Brain microvascular endothelial cell (primary cell): ENCODE measurements around the gene KIF13A.
A peak's percentile ranks its signal among the peaks of the same experiment; 100 is the strongest.
"Not testable (repeated sequence)": the region's sequence is repeated elsewhere in the genome, so short reads cannot be mapped to it uniquely, and the experiment has no call there.

Experiments
- DNase-seq: peaks from one replicate; pipeline ENCODE4 v3.0.0-alpha.2; 2020
- H3K27ac ChIP-seq: fragments of 250-450 bp; sonication (Bioruptor Pico); 2 replicates; pipeline ENCODE4 v1.5.1; 2020; ENCODE audit warnings: mild to moderate bottlenecking, moderate library complexity
- H3K27me3 ChIP-seq: fragments of 250-450 bp; sonication (Bioruptor Pico); replicated peaks from 2 replicates; pipeline ENCODE4 v1.5.1; 2020; ENCODE audit warnings: mild to moderate bottlenecking
- H3K36me3 ChIP-seq: fragments of 250-450 bp; sonication (Bioruptor Pico); replicated peaks from 2 replicates; pipeline ENCODE4 v1.5.1; 2020; ENCODE audit warnings: mild to moderate bottlenecking
- H3K4me3 ChIP-seq: 2 replicates; pipeline ENCODE4 v1.5.1; 2011; ENCODE audit warnings: low read depth, mild to moderate bottlenecking, control low read depth, low read length, moderate library complexity
- in situ Hi-C: cut with HindIII; loops from 2 replicates; pipeline ENCODE4 v1.10.0; 2017; ENCODE audit warnings: low sequenced_read_pairs, low pct_ligation_motif_present
- TF ChIP-seq, protein P1 (sequence below): IDR thresholded peaks from 2 replicates; pipeline ENCODE4 v1.5.1; 2011; ENCODE audit warnings: low read depth, mild to moderate bottlenecking, moderate library complexity, low read length, control low read depth, inconsistent platforms; ENCODE audit errors: missing control alignments

Gene KIF13A

DNA sequence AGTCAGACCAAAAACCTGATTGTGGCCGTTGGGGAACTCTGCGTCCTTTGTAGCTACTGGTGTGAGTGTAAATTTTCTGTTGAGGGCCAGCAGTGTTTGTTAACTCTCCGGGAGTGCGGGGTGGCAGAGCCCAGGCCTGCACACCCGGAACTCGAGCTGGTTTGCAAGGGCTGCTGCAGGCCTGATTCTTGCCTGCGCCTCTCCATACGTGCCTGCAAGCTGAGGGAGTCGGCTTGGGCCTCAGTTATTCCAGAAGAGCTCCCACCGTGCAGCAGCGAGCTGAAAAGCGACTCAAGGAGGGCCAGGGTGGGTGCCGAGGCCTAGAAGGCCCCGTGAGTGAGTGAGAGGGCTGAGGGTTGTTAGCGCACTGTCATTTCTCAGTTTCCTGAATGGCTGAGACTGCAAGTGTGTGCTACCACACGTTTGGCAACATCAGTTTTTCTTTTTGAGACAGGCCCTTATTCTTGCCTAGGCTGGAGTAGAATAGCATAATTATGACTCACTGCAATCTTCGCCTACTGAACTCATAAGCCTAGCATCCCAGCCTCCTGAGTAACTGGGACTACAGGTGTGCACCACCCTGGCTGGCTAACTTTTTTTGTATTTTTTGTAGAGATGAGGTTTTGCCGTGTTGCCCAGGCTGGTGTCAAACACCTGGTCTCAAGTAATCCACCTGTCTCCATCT lies 33.9 kb upstream of the KIF13A start:
- TF ChIP-seq, protein P1, sequence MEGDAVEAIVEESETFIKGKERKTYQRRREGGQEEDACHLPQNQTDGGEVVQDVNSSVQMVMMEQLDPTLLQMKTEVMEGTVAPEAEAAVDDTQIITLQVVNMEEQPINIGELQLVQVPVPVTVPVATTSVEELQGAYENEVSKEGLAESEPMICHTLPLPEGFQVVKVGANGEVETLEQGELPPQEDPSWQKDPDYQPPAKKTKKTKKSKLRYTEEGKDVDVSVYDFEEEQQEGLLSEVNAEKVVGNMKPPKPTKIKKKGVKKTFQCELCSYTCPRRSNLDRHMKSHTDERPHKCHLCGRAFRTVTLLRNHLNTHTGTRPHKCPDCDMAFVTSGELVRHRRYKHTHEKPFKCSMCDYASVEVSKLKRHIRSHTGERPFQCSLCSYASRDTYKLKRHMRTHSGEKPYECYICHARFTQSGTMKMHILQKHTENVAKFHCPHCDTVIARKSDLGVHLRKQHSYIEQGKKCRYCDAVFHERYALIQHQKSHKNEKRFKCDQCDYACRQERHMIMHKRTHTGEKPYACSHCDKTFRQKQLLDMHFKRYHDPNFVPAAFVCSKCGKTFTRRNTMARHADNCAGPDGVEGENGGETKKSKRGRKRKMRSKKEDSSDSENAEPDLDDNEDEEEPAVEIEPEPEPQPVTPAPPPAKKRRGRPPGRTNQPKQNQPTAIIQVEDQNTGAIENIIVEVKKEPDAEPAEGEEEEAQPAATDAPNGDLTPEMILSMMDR, result no peak
- no peak for DNase-seq
- Histone ChIP-seq H3K4me3 (no peak overlapping the region), H3K36me3 (no peaks in the 10 kb centered on the region), H3K27ac (no peak overlapping the region), H3K27me3 (no peaks in the 10 kb centered on the region)
- in situ Hi-C loops, result no loop called here

DNA sequence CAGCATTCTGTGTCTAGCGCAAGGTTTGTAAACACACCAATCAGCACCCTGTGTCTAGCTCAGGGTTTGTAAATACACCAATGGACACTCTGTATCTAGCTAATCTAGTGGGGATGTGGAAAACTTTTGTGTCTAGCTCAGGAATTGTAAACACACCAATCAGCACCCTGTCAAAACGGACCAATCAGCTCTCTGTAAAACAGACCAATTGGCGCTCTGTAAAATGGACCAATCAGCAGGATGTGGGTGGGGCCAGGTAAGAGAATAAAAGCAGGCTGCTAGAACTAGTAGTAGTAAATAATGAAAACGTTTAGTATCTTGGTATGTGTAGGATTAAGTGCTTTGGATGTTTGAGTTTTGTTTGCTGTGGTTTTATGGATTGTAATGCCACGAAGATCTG lies 33.1 kb upstream of the KIF13A start:
- H3K27me3 ChIP-seq, in situ Hi-C loops, H3K36me3 ChIP-seq, H3K4me3 ChIP-seq, DNase-seq, H3K27ac ChIP-seq: not testable (repeated sequence)

DNA sequence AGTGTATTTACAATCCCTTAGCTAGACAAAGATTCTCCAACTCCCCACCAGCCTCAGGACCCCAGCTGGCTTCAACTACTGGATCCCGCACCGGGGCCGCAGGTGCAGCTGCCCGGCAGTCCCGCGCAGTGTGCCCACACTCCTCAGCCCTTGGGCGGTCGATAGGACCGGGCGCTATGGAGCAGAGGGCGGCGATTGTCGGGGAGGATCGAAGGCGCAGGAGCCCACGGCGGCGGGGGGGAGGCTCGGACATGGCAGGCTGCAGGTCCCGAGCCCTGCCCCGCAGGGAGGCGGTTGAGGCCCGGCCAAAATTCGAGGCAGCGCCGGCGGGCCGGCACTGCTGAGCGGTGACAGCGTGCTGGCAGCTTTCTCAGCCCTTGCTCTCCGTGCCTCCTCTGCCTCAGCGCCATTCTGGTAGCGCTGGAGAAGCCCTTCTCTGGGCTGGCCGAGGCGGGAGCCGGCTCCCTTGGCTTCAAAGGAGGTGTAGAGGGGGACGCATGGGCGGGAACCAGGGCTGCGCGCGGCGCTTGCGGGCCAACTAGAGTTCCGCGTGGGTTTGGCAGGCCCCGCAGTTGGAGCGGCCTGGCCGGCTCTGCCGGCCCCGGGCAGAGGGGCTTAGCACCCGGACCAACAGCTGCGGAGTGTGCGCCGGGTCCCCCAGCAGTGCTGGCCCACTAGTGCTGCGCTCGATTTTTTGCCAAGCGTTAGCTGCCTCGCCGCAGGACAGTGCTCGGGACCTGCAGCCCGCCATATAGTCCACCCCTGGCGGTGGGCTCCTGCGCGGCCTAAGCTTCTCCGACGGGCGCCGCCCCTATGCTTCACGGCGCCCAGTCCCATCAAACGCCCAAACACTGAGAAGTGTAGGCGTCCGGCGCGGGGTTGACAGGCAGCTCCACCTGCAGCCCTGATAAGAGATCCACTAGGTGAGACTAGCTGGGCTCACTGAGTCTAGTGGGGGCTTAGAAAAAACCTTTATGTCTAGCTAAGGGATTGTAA lies 32.4 kb upstream of the KIF13A start:
- Histone ChIP-seq H3K27ac (no peak overlapping the region), H3K27me3 (no peaks in the 10 kb centered on the region), H3K4me3 (peak overlapping the region; percentile 15), H3K36me3 (no peaks in the 10 kb centered on the region)
- no peak for DNase-seq
- in situ Hi-C loops, result no loop called here
- TF ChIP-seq, protein P1, result no peak

DNA sequence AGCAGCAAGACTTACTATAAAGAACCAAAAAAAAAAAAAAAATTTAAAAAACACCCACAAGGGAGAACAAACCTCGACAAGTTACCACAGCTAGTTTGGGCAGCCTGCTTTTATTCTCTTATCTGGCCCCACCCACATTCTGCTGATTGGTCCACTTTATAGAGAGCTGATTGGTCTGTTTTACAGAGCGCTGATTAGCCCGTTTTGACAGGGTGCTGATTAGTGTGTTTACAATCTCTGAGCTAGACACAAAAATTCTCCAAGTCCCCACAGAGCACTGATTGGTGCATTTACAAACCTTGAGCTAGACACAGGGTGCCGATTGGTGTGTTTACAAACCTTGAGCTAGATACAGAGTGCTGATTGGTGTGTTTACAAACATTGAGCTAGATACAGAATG lies 31.7 kb upstream of the KIF13A start:
- H3K36me3 ChIP-seq, H3K27me3 ChIP-seq, in situ Hi-C loops, H3K4me3 ChIP-seq, DNase-seq, H3K27ac ChIP-seq: not testable (repeated sequence)

DNA sequence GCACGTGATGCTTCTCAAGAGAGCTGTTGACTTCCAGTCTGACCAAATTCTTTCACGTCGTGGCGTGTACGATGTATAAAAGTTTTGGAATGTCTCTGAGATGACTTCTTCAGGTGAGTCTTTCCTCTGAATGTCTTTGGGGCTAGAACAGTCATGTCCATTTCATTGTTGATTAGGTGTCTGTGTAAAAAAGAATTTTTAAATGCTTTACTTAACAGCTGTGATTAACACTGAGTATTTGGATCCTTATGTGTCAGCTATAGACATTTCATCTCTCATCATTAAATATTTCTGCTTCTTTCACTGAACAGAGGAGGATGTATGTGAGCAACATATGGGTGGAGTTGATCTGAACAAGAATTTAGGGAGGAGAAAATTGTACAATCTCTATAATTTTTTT lies 29.3 kb upstream of the KIF13A start:
- in situ Hi-C loops, result no loop called here
- H3K36me3 ChIP-seq, result no peaks in the 10 kb centered on the region
- H3K4me3 ChIP-seq, result no peak overlapping the region
- TF ChIP-seq, protein P1, result no peak
- DNase-seq, result no peak
- H3K27ac ChIP-seq, result no peak overlapping the region
- H3K27me3 ChIP-seq, result no peaks in the 10 kb centered on the region

DNA sequence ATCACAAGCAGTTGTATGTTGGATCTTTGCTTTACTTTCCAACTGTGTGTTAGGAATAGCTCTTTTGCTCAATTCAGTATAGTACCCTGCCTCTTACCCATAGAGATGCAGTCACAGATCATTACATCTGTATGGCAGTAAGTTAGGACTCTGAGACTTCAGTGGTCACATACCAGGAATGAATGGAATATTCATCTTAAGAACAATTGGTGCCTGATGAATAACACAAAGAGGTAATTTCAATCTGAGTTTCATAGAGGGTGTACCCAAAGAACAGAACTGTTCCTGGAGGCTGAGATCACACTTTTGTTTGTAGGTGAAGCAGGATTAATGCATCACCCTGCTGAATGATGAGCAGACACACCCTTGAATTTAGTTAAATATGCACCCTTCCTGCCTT lies 28.7 kb upstream of the KIF13A start:
- DNase-seq, result no peak
- in situ Hi-C loops, result no loop called here
- H3K27me3 ChIP-seq, result no peaks in the 10 kb centered on the region
- H3K4me3 ChIP-seq, result no peak overlapping the region
- no peak overlapping the region for H3K27ac ChIP-seq
- H3K36me3 ChIP-seq, result no peaks in the 10 kb centered on the region
- TF ChIP-seq, protein P1, result no peak
